Cardiac fibroblast (primary cell): ENCODE results near the gene RPH3AL.

Experiments used
- DNase-seq, 2 donors: peaks; one replicate each; pipeline versions ENCODE4 v3.0.0 to v3.0.0-alpha.2; 2010; ENCODE audit warnings: low read depth in 2 of 2
- H3K4me3 ChIP-seq, 2 donors: replicated peaks in 1 of 2; 1 replicate in 1 of 2; 2 replicates in 1 of 2; pipeline ENCODE4 v1.5.1; 2011; ENCODE audit warnings: low read depth in 2 of 2, low read length in 2 of 2, mild to moderate bottlenecking in 2 of 2, moderate library complexity in 1 of 2
- TF ChIP-seq, protein P1 (sequence below): IDR thresholded peaks from one replicate; pipeline ENCODE4 v1.5.1; 2011; ENCODE audit warnings: low read depth, mild to moderate bottlenecking, low read length, inconsistent platforms

Gene RPH3AL

DNA sequence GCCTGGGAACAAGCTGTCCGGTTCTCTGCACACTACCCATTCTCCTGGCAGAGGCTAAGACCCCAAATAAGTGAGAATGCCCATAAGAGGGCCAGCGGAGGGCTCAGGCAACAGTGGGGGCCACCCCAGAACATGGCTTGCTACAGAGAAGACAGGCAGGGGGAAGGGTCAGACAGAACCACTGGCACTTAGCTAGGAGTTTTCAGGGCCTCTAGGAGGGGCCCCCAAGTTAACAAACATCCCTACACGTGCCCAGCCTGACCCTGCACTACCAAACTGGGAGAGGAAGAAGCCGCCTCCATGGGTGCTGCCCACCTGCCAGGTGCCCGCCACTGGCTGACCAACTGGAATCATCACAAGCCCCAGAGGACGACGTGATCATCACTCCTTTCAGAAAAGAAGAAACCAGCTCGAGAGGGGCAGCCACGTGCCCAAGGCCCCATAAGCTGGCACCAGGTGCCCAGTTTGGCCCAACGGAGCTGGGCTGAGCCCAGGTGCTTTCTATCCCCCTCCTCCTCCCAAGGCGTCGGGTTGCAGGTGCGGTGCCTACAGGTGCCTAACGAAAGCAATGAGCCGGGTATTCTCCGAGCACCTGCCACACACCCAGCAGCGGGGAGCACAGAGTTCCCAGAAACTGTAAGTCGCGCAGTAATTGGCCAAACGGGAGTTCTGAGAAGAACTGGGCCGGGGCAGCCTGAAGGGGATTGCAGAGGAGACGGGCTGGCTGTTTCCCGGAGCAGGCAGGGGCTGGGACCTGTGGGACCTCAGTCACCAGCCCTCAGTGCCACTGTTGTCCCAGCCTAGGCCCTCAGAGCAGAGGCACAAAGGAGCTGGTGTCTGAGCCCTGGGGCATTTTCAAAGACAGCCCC lies 13.2 kb downstream of the RPH3AL start:
- H3K4me3 ChIP-seq = no peak overlapping the region
- TF ChIP-seq, protein P1, sequence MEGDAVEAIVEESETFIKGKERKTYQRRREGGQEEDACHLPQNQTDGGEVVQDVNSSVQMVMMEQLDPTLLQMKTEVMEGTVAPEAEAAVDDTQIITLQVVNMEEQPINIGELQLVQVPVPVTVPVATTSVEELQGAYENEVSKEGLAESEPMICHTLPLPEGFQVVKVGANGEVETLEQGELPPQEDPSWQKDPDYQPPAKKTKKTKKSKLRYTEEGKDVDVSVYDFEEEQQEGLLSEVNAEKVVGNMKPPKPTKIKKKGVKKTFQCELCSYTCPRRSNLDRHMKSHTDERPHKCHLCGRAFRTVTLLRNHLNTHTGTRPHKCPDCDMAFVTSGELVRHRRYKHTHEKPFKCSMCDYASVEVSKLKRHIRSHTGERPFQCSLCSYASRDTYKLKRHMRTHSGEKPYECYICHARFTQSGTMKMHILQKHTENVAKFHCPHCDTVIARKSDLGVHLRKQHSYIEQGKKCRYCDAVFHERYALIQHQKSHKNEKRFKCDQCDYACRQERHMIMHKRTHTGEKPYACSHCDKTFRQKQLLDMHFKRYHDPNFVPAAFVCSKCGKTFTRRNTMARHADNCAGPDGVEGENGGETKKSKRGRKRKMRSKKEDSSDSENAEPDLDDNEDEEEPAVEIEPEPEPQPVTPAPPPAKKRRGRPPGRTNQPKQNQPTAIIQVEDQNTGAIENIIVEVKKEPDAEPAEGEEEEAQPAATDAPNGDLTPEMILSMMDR = no peak
- no peak for DNase-seq

DNA sequence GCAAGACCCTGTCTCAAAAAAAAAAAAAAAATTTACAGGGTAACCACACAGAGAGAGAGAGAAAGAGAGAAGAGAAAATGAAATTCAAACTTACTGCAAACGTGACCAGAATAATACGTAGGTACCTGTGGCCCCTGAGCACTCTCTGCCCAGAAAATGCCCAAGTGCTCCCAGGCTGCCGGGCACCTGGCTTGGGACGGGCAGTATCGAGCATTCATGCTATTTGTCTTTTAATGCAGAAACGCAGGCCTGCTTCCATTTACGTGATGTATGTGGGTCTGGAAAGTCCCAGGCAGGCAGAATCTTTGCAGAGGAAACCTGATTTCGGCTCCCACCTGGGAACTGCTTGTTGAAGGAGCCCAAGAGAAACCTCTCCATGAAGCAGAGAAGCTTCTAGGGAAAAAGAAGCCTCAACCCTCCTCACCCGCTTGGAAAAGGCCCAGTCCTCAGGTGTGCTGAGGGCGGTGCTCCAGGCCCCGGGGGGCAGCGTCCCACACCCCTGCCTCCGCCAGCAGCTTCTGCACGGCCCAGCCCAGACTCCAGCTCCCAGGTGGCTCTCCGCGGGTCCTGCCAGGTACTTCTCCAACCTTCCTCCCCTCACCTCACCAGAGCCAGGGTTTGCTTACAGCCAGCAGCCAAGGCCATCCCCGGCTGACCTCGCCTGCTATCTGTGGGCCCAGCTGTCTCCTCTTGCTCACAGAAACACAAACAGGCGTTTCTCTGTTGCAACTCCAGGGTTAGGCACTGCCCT lies 14.0 kb downstream of the RPH3AL start:
- TF ChIP-seq, protein P1 = no peak
- H3K4me3 ChIP-seq = no peak overlapping the region
- no peak for DNase-seq

DNA sequence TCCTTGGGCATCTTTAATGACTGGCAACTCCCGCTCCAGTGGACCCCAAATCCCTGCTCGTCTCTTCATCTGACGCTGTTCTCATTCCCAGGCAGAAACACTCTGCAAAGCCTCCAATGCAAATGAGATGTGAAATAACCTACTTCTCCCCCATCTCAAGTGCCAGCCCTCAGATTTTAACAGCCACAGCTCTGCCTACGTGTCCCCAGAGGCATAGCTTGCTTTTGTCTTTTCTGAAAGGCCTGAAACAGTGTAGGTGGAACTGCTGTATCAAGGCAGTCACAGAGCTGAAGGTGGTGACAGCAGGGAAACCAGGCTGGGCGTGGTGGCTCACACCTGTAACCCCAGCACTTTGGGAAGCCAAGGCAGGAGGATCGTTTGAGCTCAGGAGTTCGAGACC lies 14.7 kb downstream of the RPH3AL start:
- no peak overlapping the region for H3K4me3 ChIP-seq
- TF ChIP-seq, protein P1 = no peak
- DNase-seq = no peak

DNA sequence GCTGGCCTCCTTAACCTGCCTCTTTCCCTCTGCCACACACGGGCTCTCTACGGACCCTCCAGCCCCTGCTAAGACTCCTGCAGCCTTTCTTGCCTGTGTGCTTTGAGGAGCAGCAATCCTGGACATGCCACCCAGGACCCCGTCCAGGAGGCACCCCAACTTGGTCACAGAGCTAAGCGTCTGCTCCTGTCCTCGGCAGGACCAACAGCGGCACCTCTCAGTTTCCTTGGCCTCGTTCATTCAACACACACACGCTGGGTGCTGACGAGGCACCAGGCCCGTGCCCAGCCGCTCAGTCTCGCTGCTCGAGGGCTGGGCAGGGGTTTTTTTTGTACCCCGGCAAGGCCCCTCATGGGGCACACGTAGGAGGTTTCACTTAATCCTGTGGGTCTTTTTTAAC lies 15.2 kb downstream of the RPH3AL start:
- DNase-seq = no peak
- H3K4me3 ChIP-seq = no peak overlapping the region
- TF ChIP-seq, protein P1 = no peak

DNA sequence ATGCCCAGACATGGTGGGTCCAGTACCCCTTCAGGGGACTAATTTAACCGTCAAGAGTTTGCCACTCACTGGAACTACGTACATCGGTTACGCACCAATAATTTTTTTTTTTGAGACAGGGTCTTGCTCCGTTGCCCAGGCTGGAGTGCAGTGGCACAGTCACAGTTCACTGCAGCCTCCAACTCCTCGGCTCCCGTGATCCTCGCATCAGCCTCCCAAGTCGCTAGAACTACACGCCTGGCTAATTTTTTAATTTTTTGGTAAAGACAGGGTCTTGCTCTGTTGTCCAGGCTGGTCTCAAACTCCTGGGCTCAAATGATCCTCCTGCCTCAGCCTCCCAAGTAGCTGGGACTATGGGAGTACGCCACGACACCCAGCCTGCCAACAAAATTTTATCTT lies 15.6 kb downstream of the RPH3AL start:
- TF ChIP-seq, protein P1 = no peak
- H3K4me3 ChIP-seq = no peak overlapping the region
- DNase-seq = no peak

DNA sequence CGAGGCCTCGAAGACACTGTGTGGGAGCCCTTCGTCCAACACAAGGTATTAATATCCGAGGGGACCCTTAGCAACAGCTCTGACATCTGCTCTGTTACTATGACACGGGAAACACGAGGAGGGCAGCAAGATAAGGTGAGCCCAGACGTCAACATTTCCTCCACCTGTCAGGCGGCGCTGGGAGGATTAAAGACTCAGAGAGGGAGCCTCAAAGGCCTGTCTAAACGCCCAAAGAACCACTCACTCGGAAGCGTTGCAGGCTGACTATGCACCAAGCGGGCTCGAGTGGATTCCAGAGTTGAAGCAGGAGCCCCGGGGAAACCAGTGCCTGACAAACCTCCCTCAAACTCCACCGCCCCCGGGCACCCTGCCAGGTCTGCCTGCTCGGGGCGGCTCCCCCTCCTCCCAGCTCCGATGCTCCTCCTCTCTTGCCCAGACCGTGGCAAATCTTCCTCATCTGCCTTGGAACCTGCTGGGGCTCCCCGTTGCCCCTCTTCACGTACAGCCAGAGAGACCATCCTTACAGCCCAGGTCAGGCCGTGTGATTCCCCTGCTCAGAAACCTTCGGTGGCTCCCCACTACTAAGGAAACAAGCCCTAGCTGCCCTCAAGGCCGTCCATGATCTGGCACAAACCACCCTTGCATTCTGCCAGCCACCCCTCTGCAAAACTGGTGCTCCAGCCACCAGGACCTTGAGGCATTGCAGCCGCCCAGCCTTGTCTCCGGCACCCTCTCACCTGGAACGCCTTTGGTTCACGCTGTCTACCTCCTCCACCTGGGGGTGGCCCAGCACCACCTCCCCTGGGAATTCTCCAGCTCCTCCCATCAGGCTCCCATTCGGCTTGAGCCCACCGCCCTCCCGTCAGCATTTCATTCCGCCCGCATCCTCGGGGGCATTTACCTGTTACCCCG lies 16.2 kb downstream of the RPH3AL start:
- no peak for DNase-seq
- H3K4me3 ChIP-seq = no peak overlapping the region
- TF ChIP-seq, protein P1 = no peak
